Smooth muscle cell (in vitro differentiated cells): Measurements from ENCODE around the gene NOSIP. TPM values are rescaled to one million over a fixed set of nuclear protein-coding genes. Genes with fewer than 3 reads are reported as not detected.

ENCODE experiments used
- DNase-seq: peaks from one replicate; lab custom pipeline; 2025; ENCODE audit not compliant: unreplicated experiment; lab: John Stamatoyannopoulos, UW
- H2AFZ ChIP-seq: fragments of 200-600 bp; sonication (generic); 2 replicates; pipeline ENCODE4 v1.6.0; 2016; ENCODE audit warnings: antibody characterized with exemption, low read depth, mild to moderate bottlenecking
- H3F3A ChIP-seq: fragments of 200-600 bp; sonication (generic); 2 replicates; pipeline ENCODE4 v1.6.0; 2017; ENCODE audit warnings: antibody characterized with exemption, low read depth
- H3K27ac ChIP-seq: fragments of 200-600 bp; sonication (generic); 2 replicates; pipeline ENCODE4 v1.5.1; 2016; ENCODE audit warnings: low read depth, mild to moderate bottlenecking
- H3K27me3 ChIP-seq: fragments of 200-600 bp; sonication (generic); 2 replicates; pipeline ENCODE4 v1.6.1; 2016; ENCODE audit warnings: low read depth, mild to moderate bottlenecking
- H3K36me3 ChIP-seq: fragments of 200-600 bp; sonication (generic); 2 replicates; pipeline ENCODE4 v1.5.1; 2016; ENCODE audit warnings: low read depth
- H3K4me1 ChIP-seq: fragments of 200-600 bp; sonication (generic); 2 replicates; pipeline ENCODE4 v1.5.1; 2016; ENCODE audit warnings: low read depth
- H3K4me2 ChIP-seq: fragments of 200-600 bp; sonication (generic); 2 replicates; pipeline ENCODE4 v1.6.0; 2016; ENCODE audit warnings: mild to moderate bottlenecking
- H3K4me3 ChIP-seq: fragments of 200-600 bp; sonication (generic); 2 replicates; pipeline ENCODE4 v1.5.1; 2016; ENCODE audit warnings: mild to moderate bottlenecking
- H3K79me2 ChIP-seq: fragments of 200-600 bp; sonication (generic); 2 replicates; pipeline ENCODE4 v1.6.0; 2016; ENCODE audit warnings: low read depth, mild to moderate bottlenecking
- H3K9ac ChIP-seq: fragments of 200-600 bp; sonication (generic); 2 replicates; pipeline ENCODE4 v1.6.0; 2016; ENCODE audit warnings: low read depth
- H3K9me3 ChIP-seq: fragments of 200-600 bp; sonication (generic); replicated peaks from 2 replicates; pipeline ENCODE4 v1.5.1; 2016; ENCODE audit warnings: low read depth
- H4K20me1 ChIP-seq: fragments of 200-600 bp; sonication (generic); 2 replicates; pipeline ENCODE4 v1.6.0; 2016; ENCODE audit warnings: low read depth
- WGBS: methylation state at CpG from one replicate; pipeline ENCODE4 v1.1.7; 2016; ENCODE audit warnings: low lambda C conversion rate; 5-methylcytosine and 5-hydroxymethylcytosine counted together
- polyA plus RNA-seq: library from polyadenylated mRNA; unstranded; fragments of >200 nt; fragmentation: Nextera tagmentation; extraction: Ambion mirVana; gene quantifications from 2 replicates; pipeline ENCODE4 v1.2.1, GENCODE V29; 2016
- total RNA-seq: library from RNA; depleted of rRNA; stranded (reverse); fragments of >200 nt; gene quantifications from 2 replicates; pipeline ENCODE4 v1.2.3, GENCODE V29; 2014
- TF ChIP-seq, protein P1 (sequence below): fragments of 200-600 bp; sonication (generic); IDR thresholded peaks from 2 replicates; pipeline ENCODE4 v1.5.1; 2017; ENCODE audit warnings: borderline replicate concordance, mild to moderate bottlenecking, antibody characterized with exemption; ENCODE audit not compliant: insufficient read depth, poor library complexity, severe bottlenecking

The NOSIP gene
- total and polyA plus RNA-seq, 2 experiments from 2014 or later, result 45.0 to 95.7 TPM

DNA sequence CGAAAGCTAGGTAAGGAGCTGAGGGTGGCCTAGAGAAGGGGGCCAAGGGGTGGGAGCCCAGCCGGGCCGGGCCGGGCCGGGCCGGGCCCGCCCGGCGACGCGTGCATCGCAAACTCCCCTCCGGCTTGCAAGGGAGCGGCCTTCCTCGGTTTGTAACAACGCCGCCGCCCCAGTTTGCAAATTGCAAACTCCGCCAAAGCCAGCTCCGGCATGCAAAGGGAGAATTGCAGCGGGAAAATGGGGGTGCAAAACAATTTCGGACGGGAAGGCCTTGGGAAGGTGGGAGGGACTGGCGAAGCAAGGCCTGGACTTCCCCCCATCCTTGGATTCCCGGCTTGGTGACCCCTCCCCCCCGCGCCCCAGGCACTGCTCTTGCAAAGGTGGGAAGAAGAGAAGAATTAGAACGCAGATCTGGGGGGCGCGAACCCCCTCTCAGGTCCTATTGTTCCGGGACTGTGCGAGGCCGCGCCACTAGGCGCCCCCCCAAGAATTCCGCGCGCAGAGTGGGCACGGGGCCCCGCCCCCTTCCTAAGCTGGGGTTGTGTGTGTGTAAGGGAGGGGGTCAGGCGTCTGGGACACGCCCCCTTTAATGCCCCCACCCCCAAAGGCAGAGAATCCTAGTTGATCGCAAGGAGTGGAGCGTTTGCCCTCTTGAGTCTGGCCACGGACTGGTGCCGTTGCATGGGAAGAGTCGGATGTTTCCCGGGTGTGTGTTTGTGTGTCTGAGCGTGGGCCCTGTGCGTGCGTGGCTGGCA lies 11.6 kb upstream of the NOSIP start:
- H2AFZ ChIP-seq, result no peak overlapping the region
- WGBS, result under 1% methylated on average over 39 of the region's 51 CpGs
- peak; percentile 35 for DNase-seq

DNA sequence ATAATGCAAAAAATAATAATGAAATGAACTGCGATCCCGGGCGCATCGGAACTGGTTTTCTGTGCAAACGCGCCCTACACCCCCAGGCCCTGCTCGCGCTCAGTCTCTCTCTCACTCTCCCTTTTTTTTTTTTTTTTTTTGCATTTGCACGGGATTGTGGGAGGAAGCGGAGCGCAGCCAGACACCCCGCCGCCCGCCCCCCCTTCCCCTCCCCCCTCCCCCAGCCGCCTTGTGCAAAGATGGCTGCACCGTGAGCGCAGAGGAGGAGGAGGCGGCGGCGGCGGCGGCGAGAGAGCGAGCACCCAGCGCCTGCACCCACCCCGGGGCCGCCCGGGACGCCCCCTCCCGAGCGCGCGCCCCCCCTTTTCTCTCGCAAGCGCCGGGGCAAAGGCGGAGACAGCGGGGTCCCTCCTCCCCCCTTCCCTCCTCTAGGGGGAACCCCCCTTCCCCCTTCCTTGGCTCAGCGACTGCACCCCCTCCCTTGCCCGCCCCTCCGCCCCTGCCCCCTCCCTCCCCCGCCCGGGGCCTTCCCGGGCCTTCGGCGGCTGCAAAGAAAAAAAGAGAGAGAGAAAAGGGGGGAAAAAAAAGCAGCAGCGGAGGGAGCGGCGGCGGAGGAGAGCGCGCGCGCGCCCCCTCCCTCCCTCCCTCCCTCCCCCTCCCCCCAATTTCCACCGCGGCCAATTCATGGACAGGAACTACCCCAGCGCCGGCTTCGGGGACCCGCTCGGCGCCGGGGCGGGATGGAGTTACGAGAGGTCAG lies 10.8 kb upstream of the NOSIP start, which contains the start of gene PRR12:
Gene PRR12 (plus strand): TSS at position 212 of the 760 bp plus-strand sequence. CDS start 473 bp downstream, at position 685.
- peak; percentile 80 for DNase-seq

More for the DNA sequence above, 11.6 kb upstream of the NOSIP start:
- H3K36me3 ChIP-seq, result no peaks in the 10 kb centered on the region
- H3K4me2 ChIP-seq, result peak overlapping the region; percentile 95
- H3K79me2 ChIP-seq, result peaks cover 31% of the 10 kb centered on the region
- no peaks in the 10 kb centered on the region for H3K4me1 ChIP-seq
- peak overlapping the region; percentile 68 for H3K9ac ChIP-seq
- H3F3A ChIP-seq, result peaks cover 8% of the 10 kb centered on the region
- peak overlapping the region; percentile 85 for H3K4me3 ChIP-seq
- H3K27me3 ChIP-seq, result no peaks in the 10 kb centered on the region
- H4K20me1 ChIP-seq, result peaks cover 35% of the 10 kb centered on the region
- peak overlapping the region; percentile 38 for H3K27ac ChIP-seq
- TF ChIP-seq, protein P1, sequence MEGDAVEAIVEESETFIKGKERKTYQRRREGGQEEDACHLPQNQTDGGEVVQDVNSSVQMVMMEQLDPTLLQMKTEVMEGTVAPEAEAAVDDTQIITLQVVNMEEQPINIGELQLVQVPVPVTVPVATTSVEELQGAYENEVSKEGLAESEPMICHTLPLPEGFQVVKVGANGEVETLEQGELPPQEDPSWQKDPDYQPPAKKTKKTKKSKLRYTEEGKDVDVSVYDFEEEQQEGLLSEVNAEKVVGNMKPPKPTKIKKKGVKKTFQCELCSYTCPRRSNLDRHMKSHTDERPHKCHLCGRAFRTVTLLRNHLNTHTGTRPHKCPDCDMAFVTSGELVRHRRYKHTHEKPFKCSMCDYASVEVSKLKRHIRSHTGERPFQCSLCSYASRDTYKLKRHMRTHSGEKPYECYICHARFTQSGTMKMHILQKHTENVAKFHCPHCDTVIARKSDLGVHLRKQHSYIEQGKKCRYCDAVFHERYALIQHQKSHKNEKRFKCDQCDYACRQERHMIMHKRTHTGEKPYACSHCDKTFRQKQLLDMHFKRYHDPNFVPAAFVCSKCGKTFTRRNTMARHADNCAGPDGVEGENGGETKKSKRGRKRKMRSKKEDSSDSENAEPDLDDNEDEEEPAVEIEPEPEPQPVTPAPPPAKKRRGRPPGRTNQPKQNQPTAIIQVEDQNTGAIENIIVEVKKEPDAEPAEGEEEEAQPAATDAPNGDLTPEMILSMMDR, result no peak
- H3K9me3 ChIP-seq, result no peaks in the 10 kb centered on the region

DNA sequence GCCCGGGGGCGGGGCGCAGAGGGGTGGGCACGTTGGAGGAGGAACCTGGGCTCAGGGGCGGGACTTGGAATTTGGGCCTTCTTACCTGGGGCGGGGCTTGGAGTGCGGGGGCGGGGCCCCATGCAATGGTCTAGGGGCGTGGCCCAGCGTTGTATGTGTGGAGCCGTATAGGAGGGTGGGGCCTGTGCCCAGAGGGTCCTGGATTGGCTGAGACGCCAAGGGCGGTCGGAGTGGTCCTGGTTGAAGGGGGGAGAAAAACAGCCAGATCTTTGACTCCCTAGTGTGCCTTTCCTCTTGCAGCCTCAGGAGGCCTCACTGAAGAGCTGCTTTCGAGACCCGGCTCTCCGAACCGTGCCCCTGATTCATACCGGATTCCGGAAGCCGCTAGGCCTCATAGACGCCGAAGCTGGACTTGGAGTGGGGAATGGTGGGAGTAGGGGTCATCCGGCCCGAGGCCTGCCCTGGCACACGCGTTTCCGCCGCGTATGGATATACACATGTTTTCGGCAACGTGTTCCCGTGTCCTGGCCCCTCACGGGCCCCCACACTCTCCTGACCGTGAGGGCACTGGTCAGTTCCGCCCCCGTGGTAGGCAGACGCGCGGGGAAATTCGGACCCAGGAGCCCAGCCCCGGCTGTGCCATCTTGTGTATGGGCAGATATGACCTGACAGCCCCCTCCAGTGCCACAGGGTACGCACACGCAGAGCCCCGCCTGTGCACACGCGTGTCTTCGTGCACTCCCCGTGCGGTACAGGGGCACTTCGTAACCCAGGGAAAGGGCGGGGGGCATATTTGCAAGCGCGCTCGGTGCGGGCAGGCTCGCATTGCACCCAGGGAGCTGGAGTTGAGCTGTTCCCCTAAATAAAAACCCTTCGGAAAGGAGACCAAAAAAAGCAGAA lies 10.0 kb upstream of the NOSIP start:
- WGBS, result 2% methylated on average over 53 of the region's 58 CpGs
- Histone ChIP-seq H3K9me3 (no peaks in the 10 kb centered on the region), H3F3A (peaks cover 8% of the 10 kb centered on the region), H3K4me3 (peak overlapping the region; percentile 85), H3K36me3 (no peaks in the 10 kb centered on the region), H3K27me3 (no peaks in the 10 kb centered on the region), H4K20me1 (peaks cover 27% of the 10 kb centered on the region), H3K79me2 (peaks cover 31% of the 10 kb centered on the region), H3K27ac (peak overlapping the region; percentile 52), H2AFZ (peak overlapping the region; percentile 9), H3K9ac (peak overlapping the region; percentile 45), H3K4me1 (no peaks in the 10 kb centered on the region), H3K4me2 (peak overlapping the region; percentile 95)
- TF ChIP-seq, protein P1, result no peak
- DNase-seq, result peak; percentile 86

More for the DNA sequence above, 10.8 kb upstream of the NOSIP start, which contains the start of gene PRR12:
- H2AFZ ChIP-seq, result peak within 1 kb of the TSS; percentile 9
- no peaks in the 10 kb centered on the region for H3K9me3 ChIP-seq
- no peaks in the 10 kb centered on the region for H3K36me3 ChIP-seq
- peaks cover 31% of the 10 kb centered on the region for H3K79me2 ChIP-seq
- TF ChIP-seq, protein P1, result no peak
- 0% methylated on average over 7 of the region's 66 CpGs for WGBS
- H4K20me1 ChIP-seq, result peaks cover 35% of the 10 kb centered on the region
- H3K4me1 ChIP-seq, result no peaks in the 10 kb centered on the region
- peak within 1 kb of the TSS; percentile 68 for H3K9ac ChIP-seq
- H3K27me3 ChIP-seq, result no peaks in the 10 kb centered on the region
- H3K4me2 ChIP-seq, result peak within 1 kb of the TSS; percentile 95
- peak within 1 kb of the TSS; percentile 52 for H3K27ac ChIP-seq
- H3K4me3 ChIP-seq, result peak within 1 kb of the TSS; percentile 85
- H3F3A ChIP-seq, result peaks cover 8% of the 10 kb centered on the region
